ENCODE data around the gene MET.
"Not testable (repeated sequence)": the region's sequence is repeated elsewhere in the genome, so short reads cannot be mapped to it uniquely, and the experiment has no call there.

GRCh38 chr7:116821647-116822046 is 149.7 kb downstream of the MET start:
- TF ChIP-seq, protein P1, sequence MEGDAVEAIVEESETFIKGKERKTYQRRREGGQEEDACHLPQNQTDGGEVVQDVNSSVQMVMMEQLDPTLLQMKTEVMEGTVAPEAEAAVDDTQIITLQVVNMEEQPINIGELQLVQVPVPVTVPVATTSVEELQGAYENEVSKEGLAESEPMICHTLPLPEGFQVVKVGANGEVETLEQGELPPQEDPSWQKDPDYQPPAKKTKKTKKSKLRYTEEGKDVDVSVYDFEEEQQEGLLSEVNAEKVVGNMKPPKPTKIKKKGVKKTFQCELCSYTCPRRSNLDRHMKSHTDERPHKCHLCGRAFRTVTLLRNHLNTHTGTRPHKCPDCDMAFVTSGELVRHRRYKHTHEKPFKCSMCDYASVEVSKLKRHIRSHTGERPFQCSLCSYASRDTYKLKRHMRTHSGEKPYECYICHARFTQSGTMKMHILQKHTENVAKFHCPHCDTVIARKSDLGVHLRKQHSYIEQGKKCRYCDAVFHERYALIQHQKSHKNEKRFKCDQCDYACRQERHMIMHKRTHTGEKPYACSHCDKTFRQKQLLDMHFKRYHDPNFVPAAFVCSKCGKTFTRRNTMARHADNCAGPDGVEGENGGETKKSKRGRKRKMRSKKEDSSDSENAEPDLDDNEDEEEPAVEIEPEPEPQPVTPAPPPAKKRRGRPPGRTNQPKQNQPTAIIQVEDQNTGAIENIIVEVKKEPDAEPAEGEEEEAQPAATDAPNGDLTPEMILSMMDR (IDR thresholded peaks at IDR 0.05) = not testable (repeated sequence)
- not testable (repeated sequence) for TF ChIP-seq POLR2A (IDR thresholded peaks at IDR 0.05)
